ENCODE data around the gene EXT2. TPM values are rescaled to one million over a fixed set of nuclear protein-coding genes. Genes with fewer than 3 reads are reported as not detected.

Gene EXT2
- total and polyA plus RNA-seq, 10 of the 15 experiments (the other 5 are each of a cell fraction or from before 2014, with no cell fraction given): 3.8 to 31.4 (median 17.9) TPM

DNA sequence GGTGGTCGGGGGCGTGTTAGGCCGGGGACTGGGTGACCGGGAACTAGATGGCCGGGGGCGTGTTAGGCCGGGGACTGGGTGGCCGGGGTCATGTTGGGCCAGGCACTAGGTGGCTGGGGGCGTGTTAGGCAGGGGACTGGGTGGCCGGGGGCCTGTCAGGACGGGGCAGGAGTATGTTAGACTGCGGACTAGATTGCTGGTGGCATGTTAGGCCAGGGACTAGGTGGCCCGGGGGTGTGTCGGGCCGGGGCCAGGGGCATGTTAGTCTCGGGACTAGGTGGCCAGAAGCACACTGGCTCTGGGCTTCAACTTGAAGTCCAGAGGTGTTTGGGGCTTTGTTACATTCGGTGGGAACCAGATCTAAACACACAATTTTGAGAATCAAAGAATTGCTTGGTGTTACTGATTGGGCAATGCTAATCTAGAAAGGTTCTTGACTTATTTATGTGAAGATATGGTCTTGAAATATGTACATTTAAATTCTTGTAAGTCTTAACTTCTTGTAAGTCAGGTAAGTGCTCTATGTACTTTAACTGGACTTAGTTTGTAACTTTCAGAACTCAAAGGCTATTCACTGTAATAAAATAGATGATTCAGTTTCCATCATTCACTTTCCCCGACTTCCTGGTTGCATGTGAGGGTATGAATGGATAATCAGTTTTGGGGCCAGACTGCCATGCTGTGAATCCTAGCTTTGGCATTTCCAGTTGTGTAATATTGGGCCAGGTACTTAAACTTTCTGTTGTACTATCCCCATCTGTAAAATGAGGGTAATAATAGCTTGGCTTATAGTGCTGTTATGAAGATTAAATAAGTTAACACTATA is 1.1 kb downstream of the EXT2 start:
- Histone ChIP-seq H3K4me3 (peak overlapping the region; percentile 85), H3K9ac (ENCODE audit: control insufficient read depth, insufficient read depth, low read length) (peak overlapping the region; percentile 65), H3K4me1 (ENCODE audit: control insufficient read depth, insufficient read depth, low read length) (no peaks in the 10 kb centered on the region; the same call in 1 of the 2 replicates), H3K4me2 (ENCODE audit: control insufficient read depth, insufficient read depth) (peak overlapping the region; percentile 90), H3K79me2 (ENCODE audit: control insufficient read depth, insufficient read depth, low read length) (no peaks in the 10 kb centered on the region; the same call in none of the 2 replicates), H3K27ac (ENCODE audit: control insufficient read depth, insufficient read depth) (no peak overlapping the region), H2AFZ (ENCODE audit: control insufficient read depth, low read depth, low read length) (peak overlapping the region; percentile 78), H3K36me3 (ENCODE audit: control insufficient read depth in 2 of 2, insufficient read depth in 2 of 2, low read length in 1 of 2) (no peaks in the 10 kb centered on the region), H3K27me3 (replicated peaks in 1 of 2; ENCODE audit: control insufficient read depth in 2 of 2, insufficient read depth in 2 of 2, low read length in 1 of 2) (no peaks in the 10 kb centered on the region; a peak in 1 of 4 replicates), H4K20me1 (ENCODE audit: control insufficient read depth, insufficient read depth) (no peaks in the 10 kb centered on the region), H3K9me3 (replicated peaks; ENCODE audit: control insufficient read depth, insufficient read depth, low read length) (no peaks in the 10 kb centered on the region)
- TF ChIP-seq ZSCAN29 (IDR thresholded peaks at IDR 0.05): no peak
- TF ChIP-seq, protein P1, sequence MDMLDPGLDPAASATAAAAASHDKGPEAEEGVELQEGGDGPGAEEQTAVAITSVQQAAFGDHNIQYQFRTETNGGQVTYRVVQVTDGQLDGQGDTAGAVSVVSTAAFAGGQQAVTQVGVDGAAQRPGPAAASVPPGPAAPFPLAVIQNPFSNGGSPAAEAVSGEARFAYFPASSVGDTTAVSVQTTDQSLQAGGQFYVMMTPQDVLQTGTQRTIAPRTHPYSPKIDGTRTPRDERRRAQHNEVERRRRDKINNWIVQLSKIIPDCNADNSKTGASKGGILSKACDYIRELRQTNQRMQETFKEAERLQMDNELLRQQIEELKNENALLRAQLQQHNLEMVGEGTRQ (IDR thresholded peaks at IDR 0.05; ENCODE audit: borderline replicate concordance, low read depth, low read length): no peak
- TF ChIP-seq RBBP5 (conservative IDR thresholded peaks at IDR 0.05): no peak
- TF ChIP-seq FOXM1 (IDR thresholded peaks at IDR 0.05; ENCODE audit: low read depth, low read length): no peak
- no peak for TF ChIP-seq NFYA (IDR thresholded peaks at IDR 0.05; ENCODE audit: borderline replicate concordance, low read depth, low read length)
- TF ChIP-seq RB1 (IDR thresholded peaks at IDR 0.05; ENCODE audit: borderline replicate concordance): no peak
- TF ChIP-seq SIN3A (IDR thresholded peaks at IDR 0.05; ENCODE audit: low read depth, low read length): no peak
- TF ChIP-seq FOS (IDR thresholded peaks at IDR 0.05; ENCODE audit: borderline replicate concordance, extremely low read depth, insufficient read length): no peak
- no peak for TF ChIP-seq CHD1 (IDR thresholded peaks at IDR 0.05; ENCODE audit: low read depth, low read length)
- TF ChIP-seq, protein P2, sequence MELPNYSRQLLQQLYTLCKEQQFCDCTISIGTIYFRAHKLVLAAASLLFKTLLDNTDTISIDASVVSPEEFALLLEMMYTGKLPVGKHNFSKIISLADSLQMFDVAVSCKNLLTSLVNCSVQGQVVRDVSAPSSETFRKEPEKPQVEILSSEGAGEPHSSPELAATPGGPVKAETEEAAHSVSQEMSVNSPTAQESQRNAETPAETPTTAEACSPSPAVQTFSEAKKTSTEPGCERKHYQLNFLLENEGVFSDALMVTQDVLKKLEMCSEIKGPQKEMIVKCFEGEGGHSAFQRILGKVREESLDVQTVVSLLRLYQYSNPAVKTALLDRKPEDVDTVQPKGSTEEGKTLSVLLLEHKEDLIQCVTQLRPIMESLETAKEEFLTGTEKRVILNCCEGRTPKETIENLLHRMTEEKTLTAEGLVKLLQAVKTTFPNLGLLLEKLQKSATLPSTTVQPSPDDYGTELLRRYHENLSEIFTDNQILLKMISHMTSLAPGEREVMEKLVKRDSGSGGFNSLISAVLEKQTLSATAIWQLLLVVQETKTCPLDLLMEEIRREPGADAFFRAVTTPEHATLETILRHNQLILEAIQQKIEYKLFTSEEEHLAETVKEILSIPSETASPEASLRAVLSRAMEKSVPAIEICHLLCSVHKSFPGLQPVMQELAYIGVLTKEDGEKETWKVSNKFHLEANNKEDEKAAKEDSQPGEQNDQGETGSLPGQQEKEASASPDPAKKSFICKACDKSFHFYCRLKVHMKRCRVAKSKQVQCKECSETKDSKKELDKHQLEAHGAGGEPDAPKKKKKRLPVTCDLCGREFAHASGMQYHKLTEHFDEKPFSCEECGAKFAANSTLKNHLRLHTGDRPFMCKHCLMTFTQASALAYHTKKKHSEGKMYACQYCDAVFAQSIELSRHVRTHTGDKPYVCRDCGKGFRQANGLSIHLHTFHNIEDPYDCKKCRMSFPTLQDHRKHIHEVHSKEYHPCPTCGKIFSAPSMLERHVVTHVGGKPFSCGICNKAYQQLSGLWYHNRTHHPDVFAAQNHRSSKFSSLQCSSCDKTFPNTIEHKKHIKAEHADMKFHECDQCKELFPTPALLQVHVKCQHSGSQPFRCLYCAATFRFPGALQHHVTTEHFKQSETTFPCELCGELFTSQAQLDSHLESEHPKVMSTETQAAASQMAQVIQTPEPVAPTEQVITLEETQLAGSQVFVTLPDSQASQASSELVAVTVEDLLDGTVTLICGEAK (IDR thresholded peaks at IDR 0.05; ENCODE audit: borderline replicate concordance): no peak
- TF ChIP-seq NFIC (IDR thresholded peaks at IDR 0.05; ENCODE audit: low read depth, low read length): no peak
- no peak for TF ChIP-seq MTA2 (IDR thresholded peaks at IDR 0.05; ENCODE audit: low read depth)
- TF ChIP-seq PML (IDR thresholded peaks at IDR 0.05; ENCODE audit: low read length): no peak
- no peak for TF ChIP-seq HCFC1 (IDR thresholded peaks at IDR 0.05; ENCODE audit: low read length)
- 50% methylated on average over 13 of the region's 18 CpGs for WGBS (ENCODE audit: insufficient coverage, insufficient replicate concordance, low lambda C conversion rate, missing lambda C conversion rate)
- no peak for DNase-seq (ENCODE audit: low read depth, low spot score)
- BruUV-seq (replicated peaks): no TSS peak
- peak; percentile 37 for ATAC-seq
- ChIA-PET SMC1A (ENCODE audit: uncharacterized antibody, unreplicated experiment) (interaction anchor here (0.7 kb wide), 1 partner anchor 9 kb away, joined by 3 read pairs; no protein-coding TSS in a partner anchor), POLR2A (no interaction called here), RAD21 (ENCODE audit: unreplicated experiment) (interaction anchor here (1.6 kb wide), 1 partner anchor 24 kb away, joined by 3 read pairs; no protein-coding TSS in a partner anchor), CTCF (interaction anchor here (1.4 kb wide), 1 partner anchor 30 kb away, joined by 3 read pairs; the partner anchor contains the start of gene ACCS)
- no peak for FAIRE-seq
- in situ Hi-C loops (cut with MboI): no loop called here
- intact Hi-C loops (cut with micrococcal nuclease; ENCODE audit: unreplicated experiment): loop anchor here (10.0 kb wide), 1 partner anchor 528 kb away; no protein-coding TSS in a partner anchor

Measured in GM12878 (cell line).